Measurements from ENCODE around the gene KRT72. TPM values are rescaled to one million over a fixed set of nuclear protein-coding genes. Genes with fewer than 3 reads are reported as not detected.

The KRT72 gene
- total and polyA plus RNA-seq, 2 donors (not counting 3 experiments of a cell fraction or from before 2014, with no cell fraction given), result not detected

- H4K20me1 ChIP-seq (replicated peaks; ENCODE audit: control insufficient read depth, extremely low read depth, insufficient read depth, low read length), result no peaks in the 10 kb centered on the region
- H3K36me3 ChIP-seq (ENCODE audit: control insufficient read depth in 2 of 2, extremely low read depth in 1 of 2, insufficient read depth in 2 of 2, low read length in 2 of 2), result no peaks in the 10 kb centered on the region
- H3K27me3 ChIP-seq (ENCODE audit: control insufficient read depth in 2 of 2, insufficient read depth in 2 of 2, low read length in 2 of 2), result peaks cover 2% of the 10 kb centered on the region in 2 experiments
- DNase-seq (ENCODE audit: low read depth, low spot score) (no peak), FAIRE-seq (no peak)
- intact Hi-C loops (cut with micrococcal nuclease) (no loop called here), dilution Hi-C loops (cut with MboI; ENCODE audit: extremely low pct_ligation_motif_present, low sequenced_read_pairs) (no loop called here)
- no peak overlapping the region for H2AFZ ChIP-seq (ENCODE audit: low read depth, low read length)
- TF ChIP-seq FOS (IDR thresholded peaks at IDR 0.05; ENCODE audit: borderline replicate concordance, insufficient read depth, low read length) (no peak), MYC (IDR thresholded peaks at IDR 0.05; ENCODE audit: low read depth, low read length) (no peak), EZH2 (IDR thresholded peaks at IDR 0.05; ENCODE audit: borderline replicate concordance, low read depth, low read length, severe bottlenecking) (no peak), MAX (IDR thresholded peaks at IDR 0.05; ENCODE audit: insufficient read depth, insufficient read length) (no peak), JUN (IDR thresholded peaks at IDR 0.05; ENCODE audit: borderline replicate concordance, insufficient read depth, insufficient read length, low read depth) (no peak), POLR2AphosphoS5 (IDR thresholded peaks at IDR 0.05; ENCODE audit: insufficient read depth, low read depth, low read length) (no peak), CTCF (IDR thresholded peaks at IDR 0.05; ENCODE audit: extremely low read depth in 1 of 2, insufficient read depth in 1 of 2, low read depth in 1 of 2, low read length in 2 of 2) (no peak), POLR2A (IDR thresholded peaks at IDR 0.05; ENCODE audit: low read depth, low read length) (no peak), GATA2 (IDR thresholded peaks at IDR 0.05; ENCODE audit: insufficient read depth, insufficient read length, low read depth, low read length) (no peak)
- BruUV-seq (replicated peaks), result no TSS peak
- H3K9me3 ChIP-seq (replicated peaks; ENCODE audit: control insufficient read depth, insufficient read depth, low read length), result no peaks in the 10 kb centered on the region
- no peaks in the 10 kb centered on the region for H3K4me1 ChIP-seq (ENCODE audit: control insufficient read depth, extremely low read depth, insufficient read depth, low read length)
- no peak overlapping the region for H3K4me2 ChIP-seq (ENCODE audit: insufficient read depth, low read length)
- no peaks in the 10 kb centered on the region for H3K9me1 ChIP-seq (replicated peaks; ENCODE audit: control insufficient read depth, extremely low read depth, insufficient read depth, low read length)
- H3K79me2 ChIP-seq (ENCODE audit: control insufficient read depth, insufficient read depth, low read length), result no peaks in the 10 kb centered on the region
- H3K27ac ChIP-seq (ENCODE audit: insufficient read depth, low read depth, low read length), result no peak overlapping the region
- no peak overlapping the region for H3K4me3 ChIP-seq (replicated peaks in 1 of 3; ENCODE audit: insufficient read depth in 1 of 3, low read depth in 1 of 3, low read length in 3 of 3)
- CTCF ChIA-PET, result interaction anchor here (1.0 to 12.3 kb wide), 5 partner anchors 10 to 299 kb away, joined by 4 to 135 read pairs (median 46); no protein-coding TSS in a partner anchor
- no peak overlapping the region for H3K9ac ChIP-seq (replicated peaks; ENCODE audit: extremely low read depth, insufficient read depth, low read length)
- POLR2A ChIA-PET, result no interaction called here
These were observed 20.2 kb downstream of the KRT72 start for GRCh38 chr12:52581066-52581465.
